Tongue (tissue), 2 donors: ENCODE data around the gene PPP1R3E. TPM values are rescaled to one million over a fixed set of nuclear protein-coding genes. Genes with fewer than 3 reads are reported as not detected.
A peak's percentile ranks its signal among the peaks of the same experiment; 100 is the strongest.
"Not testable (repeated sequence)": the region's sequence is repeated elsewhere in the genome, so short reads cannot be mapped to it uniquely, and the experiment has no call there.

Experiments
- DNase-seq: peaks from one replicate; pipeline ENCODE4 v3.0.0-alpha.2; 2015
- total RNA-seq: library from RNA; depleted of rRNA; stranded (reverse); fragments of >200 nt; gene quantifications from one replicate; pipeline ENCODE4 v1.2.3, GENCODE V29; 2014

PPP1R3E gene
- total RNA-seq, 1 donor from 2014 or later = 12.4 TPM

DNA sequence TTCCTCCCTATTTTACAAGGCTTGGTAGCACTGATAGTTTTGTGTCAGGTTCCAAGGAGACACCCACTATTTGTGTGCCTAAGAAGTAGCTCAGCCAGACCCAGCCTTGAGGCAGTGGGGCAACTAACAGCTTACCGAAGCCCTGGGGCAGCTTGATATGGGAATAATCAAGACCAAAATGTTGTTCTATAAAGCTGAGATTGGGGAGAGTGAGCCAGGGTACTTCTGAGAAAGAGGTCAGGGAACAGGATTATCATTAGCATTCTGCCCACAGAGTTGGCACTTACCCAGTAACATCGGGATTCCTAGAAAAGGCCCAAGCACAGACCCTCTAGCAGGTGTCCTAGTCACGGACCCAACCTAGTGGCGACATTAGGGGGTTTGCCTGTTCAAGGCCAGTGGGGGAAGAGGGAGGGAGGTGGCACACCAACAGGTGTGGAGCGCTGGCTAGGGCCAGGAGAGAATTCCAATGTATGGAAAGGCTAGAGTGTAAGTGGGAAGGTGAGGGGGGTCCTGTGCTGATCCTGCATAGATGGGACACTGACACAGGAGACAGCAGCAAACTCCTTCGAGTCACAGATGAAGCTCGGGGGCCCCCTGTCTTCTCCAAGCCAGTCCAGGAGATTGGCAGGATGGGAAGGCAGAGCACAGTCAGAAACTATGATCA, 4.9 kb downstream of the PPP1R3E start:
- no peak for DNase-seq

DNA sequence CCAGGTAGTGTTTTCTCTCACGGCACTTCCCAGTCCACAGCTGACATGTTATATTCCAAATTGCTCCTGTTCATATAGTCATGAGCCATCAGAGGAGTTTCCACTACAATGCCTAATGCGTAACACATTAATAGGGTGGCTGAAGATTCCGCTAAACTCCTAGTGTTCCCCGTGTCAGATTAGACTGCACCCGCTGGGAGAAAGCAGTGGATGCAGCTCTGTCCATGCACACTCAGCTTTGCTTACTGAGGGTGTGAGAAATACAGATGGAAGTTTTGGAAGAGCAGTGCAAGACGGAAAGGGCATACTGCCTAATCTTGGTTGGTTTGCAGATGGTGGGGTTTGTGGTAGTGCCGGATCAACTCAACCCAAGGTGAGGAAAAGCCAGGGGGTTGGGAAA, 5.6 kb downstream of the PPP1R3E start:
- DNase-seq = no peak

DNA sequence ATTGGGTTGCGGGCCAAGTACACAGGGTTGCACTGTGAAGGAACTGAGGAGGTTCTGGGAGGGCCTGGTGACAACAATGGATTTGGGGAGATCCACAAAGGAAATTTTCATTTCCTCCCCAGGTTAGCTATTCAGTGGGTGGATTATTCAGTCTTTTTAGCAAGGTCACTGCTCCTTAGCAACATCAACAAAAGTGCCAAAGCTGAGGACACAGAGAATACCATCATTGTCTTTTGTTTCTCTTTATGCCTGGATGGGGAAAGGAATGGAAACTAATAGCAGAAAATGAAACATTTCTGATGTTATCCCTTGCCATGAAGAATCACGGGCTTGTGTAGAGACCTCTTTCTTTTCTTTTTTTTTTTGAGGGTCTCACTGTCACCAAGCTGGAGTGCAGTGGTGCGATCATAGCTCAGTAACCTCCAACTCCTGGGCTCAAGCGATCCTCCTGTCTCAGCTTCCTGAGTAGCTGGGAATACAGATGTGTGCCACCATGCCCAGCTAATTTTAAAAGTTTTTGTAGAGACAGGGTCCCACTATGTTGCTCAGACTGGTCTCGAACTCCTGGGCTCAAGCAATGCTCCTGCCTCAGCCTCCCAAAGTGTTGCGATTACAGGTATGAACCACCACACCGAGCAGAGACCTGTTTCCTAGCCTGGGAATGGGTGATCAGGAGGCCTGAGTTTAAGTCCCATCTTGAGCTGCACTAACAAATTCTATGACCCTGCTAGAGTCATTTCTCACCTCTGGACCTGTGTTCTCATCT, 6.5 kb downstream of the PPP1R3E start:
- DNase-seq = no peak

DNA sequence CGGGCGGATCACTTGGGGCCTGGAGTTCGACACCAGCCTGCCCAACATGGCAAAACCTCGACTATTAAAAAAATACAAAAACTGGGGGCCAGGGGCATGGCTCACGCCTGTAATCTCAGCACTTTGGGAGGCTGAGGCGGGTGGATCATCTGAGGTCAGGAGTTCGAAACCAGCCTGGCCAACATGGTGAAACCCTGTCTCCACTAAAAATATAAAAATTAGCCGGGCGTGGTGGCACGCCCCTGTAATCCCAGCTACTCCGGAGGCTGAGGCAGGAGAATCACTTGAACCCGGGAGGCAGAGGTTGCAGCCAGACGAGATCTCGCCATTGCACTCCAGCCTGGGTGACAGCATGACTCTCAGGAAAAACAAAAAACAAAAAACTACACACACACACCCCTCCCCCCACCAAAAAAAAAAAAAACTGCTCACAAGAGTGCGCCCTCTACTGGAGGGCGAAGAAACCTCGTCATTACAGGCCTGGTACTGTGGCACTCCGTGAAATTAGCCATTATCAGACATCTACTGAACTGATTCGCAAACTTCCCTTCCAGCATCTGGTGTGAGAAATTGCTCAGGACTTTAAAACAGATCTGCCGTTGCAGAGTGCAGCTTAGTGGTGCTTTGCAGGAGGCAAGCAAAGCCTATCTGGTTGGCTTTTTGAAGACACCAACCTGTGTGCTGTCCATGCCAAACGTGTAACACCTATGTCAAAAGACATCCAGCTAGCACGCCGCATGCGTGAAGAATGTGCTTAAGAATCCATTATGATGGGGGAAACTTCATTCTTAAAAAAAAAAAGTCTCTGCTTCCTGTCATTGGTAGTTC, 7.7 kb downstream of the PPP1R3E start:
- DNase-seq = peak; percentile 68

DNA sequence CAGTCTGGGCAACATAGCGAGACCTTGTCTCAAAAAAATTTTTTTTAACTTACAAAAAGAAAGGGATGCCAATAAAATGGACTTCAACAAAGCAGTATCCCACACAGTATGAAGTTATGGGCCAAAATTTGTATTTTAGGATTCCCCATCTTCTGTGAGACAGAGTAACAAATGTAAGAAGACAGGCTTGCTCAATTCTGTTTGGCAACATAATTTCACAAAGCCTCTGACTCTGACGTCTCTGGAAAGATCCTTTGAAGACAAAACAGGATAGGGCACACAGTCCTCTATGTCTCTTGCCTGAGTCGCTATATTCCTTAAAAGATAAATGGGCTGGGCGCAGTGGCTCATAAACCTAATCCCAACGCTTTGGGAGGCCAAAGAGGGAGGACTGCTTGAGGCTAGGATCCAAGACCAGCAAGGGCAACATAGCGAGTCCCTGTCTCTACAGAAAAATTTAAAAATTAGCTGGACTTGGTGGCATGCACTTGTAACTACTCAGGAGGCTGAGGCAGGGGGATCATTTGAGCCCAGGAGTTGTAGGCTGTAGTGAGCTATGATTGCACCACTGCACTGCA, 15.7 kb downstream of the PPP1R3E start:
- no peak for DNase-seq

DNA sequence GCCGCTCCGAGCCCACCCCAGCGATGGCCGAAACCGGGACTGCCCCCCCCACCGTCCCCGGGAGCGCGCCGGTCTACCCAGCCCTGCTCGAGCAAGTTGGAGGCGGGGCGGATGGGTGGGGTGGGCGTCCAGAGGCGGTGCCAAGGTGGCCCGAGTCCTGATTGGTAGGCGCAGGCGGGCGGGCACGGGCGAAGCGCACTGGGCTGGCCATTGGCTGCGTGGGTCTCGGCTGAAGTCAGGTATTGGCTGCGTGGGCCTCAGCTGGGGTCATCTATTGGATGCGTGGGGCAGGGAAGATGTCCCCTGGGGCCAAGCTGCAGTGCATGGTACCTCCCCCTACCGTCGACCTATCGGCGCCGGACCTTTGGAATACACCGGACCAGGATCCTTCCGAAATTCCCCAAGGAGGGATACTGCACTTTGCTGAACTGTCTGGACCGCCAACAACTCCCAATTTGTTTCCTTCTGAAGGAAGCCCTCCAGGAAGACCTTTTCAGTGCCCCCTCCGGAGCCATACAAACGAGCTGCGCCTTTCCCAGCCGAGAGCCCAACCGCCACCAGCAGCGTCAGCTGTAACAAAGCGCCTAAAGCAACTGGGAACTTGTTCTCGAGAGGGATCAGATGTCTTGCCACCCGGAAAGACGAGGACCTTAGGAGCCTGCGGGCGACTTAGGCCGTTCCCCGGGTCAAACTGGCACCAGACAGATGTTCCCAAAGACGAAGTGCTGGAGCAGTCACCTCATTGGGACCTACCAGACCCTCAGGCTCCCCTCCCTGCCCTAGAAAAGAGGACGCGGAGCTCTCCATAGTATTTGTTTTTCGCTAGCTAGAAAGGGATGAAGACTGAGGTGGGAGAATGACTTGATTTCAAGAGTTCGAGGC, 16.4 kb downstream of the PPP1R3E start, which contains the start of gene HOMEZ:
Gene HOMEZ, minus strand, starts transcription at position 113 of the 882 bp plus-strand sequence. CDS start 180 bp downstream, outside the sequence.
- DNase-seq = peak; percentile 99

DNA sequence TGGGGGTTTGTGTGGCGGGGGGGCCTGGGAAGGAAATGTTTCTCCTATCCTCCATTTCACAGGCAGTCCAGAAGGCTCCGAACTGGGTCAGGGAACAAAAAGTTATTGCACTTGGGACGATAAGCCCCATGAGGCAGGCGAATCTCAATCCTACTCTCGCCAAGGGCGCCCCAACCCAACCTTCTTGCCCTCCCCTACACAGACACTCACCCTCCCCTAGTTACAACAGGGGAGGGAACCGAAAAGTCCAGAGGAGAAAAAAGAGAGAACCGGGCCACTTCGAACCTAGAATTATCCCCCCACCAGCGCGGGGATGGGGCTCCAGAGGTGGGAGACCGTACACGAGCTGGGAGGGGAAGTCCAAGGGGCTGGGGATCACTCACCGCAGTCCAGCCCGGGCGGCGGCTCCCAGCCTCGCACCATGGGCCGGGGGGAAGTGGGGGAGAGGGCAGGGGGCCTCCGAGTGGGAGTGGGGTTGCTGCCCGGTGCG, 17.1 kb downstream of the PPP1R3E start:
- DNase-seq = no peak

DNA sequence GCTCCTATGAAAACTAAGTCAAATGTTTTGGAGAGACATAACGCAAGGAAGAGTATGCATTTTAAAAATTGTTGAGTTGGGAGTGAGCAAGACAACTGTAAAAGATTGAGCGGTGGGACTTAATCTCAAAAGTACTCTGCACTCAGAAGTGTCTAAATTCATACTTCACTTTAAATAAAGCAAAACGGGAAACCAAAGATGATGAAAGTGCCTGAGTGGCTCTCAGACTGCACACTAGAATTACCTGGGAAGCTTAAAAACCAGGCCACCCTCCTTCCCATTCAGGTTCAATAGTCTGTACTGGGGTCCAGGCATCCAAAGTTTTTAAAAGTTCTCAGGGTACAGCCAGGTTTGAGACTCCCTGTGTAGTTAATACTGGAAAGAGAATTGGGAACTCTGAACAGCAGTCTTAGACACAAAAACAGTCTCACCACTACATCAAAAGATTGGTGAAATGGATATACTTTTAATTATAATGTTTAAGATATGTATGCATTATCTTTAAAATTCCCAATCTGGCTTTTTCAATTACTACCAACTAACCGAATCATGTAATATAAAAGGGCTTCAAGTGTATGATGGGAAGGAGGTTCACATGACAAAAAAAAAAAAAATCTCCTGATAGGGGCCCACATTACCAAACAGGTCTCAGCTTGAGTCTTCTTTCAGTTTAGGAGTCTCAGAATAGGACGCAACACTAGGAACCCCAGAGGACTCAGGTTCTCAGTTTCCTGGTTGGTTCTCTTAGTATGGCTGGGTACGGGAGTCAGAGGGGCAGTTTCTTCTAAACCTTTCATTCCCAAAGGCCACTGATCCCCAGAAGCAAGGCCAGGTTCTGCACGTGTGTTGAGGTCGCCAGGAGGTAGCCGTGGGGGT, 17.8 kb downstream of the PPP1R3E start:
- peak; percentile 42 for DNase-seq

DNA sequence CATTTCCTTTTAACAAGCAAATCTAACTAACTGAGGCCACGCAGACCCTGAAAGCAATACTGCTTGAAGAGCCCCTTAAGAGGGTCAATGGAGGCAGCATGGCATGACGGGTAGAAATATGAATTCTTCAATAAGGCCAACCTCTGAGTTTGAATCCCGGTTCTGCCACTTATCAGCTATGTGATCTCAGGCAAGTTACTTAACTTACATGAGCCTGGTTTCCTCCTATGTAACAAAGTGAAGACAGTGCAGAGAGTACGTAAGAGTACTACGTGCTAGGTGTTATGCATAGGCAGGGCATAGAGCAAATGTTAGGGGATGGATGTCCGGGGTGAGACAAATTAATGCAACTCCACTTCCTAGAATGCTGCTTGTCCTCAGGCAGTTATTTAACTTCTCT, 21.4 kb downstream of the PPP1R3E start:
- DNase-seq = no peak

DNA sequence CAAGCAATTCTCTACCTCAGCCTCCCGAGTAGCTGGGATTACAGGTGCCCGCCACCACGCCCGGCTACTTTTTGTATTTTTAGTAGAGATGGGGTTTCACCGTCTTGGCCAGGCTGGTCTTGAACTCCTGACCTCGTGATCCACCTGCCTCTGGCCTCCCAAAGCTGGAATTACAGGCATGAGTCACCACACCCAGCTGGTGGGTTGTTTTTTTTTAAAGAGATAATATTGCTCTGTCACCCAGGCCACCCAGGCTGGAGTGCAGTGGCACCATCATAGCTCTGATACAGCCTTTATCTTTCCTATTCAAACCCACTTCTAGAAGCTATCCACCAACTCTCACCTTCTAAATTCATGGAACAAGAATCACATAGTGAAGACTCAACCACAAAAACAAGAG, 24.7 kb downstream of the PPP1R3E start:
- not testable (repeated sequence) for DNase-seq

DNA sequence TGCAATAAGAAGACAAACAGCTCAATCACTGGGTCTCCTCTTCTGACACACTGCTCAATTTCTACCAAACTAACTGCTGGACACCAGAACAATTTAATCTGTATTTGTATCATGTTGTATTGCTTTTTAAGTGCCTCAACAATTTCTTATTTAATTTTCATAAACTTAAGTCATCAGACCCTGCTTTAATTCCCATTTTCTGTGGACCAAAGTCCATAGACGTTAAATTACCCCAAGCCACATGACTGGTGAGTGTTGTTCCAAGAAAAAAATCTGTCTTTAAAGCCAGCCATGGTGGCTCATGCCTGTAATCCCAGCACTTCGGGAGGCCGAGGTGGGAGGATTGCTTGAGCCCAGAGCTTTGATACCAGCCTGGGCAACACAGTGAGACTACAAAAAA, 25.5 kb downstream of the PPP1R3E start:
- DNase-seq = no peak

DNA sequence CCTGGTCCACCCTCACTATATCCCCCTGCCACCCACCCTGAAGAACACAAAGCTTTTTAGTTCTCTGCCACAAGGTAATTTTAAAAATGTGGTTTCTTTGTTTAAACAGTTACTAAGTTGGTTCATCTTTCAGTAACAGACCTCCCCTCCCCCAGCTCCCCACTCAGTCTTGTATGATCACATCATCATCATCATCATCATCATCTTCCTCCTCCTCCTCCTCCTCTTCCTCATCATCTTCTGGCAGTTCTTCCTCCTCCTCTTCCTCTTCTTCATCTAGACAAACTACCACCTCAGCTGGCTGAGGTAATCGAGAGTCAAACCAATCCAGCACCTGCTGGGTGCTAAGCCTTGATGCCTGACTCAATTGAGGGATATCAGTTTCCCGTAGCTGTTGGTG, 27.2 kb downstream of the PPP1R3E start:
- no peak for DNase-seq

DNA sequence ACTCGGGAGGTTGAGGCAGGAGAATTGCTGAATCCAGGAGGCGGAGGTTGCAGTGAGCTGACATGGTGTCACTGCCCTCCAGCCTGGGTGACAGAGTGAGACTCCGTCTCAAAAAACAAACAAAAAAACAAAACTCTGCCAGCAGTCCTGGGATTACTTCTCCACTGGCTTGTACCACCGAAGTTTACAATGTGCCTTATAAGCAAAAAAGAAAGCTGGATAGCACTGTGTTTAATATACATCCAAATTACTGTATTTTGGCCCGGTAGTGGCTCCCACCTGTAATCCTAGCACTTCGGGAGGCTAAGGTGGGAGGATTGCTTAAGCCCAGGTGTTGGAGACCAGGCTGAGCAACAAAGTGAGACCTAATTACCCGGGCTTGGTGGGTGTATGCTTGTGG, 33.5 kb downstream of the PPP1R3E start:
- no peak for DNase-seq

DNA sequence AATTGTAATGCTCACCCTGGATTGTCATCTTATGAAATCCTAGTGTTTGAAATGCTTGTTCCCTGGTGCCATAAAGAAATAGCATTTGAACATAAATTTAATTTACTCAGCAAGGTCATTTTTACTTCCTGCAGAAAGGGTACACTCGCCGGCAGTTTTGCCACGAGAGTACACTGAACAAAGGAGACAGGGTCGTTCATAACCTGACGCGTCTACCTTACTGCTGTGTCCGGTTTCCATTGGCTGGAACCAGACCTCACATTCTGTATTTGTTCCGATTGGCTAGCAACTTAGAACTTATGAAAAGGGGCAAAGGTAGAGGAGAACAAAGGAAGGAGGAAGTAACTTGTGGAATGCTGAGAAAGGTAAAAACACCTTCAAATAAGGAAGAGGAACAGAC, 41.8 kb downstream of the PPP1R3E start:
- DNase-seq = not testable (repeated sequence)

DNA sequence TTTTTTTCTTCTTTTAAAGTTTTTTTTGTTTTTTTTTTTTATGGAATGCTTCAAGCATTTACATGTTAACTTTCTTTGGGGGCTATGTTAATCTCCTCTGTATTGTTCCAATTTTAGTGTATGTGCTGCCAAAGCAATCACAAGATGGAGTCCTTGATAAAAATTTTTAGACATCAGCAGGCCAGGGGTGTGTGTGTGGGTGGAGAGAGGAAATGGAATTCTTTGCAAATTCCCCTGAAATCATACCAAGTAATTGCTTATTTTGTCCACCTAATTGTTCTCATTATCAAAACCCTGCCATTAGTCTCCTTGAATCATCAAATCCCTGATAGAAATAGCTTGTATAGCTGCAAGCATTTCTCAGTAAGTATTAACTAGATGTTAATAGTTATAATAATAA, 43.2 kb downstream of the PPP1R3E start:
- no peak for DNase-seq

DNA sequence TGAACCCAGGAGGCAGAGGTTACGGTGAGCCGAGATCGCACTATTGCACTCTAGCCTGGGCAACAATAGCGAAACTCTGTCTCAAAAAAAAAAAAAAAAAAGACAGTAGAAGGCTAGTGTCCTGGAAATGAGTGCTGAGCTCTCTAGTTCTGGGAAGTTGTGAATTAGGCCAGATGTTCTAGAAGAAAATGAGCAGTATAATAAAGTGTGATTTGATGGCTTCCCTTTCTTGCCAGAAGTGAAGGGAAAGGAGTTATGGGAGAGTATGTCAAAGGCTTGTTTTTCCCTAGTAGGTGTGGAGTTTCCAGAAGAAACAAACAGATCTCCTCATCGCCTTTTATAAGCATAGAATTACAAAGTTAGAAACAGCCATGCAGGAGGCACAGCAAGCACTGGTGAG, 44.4 kb downstream of the PPP1R3E start:
- DNase-seq = no peak

DNA sequence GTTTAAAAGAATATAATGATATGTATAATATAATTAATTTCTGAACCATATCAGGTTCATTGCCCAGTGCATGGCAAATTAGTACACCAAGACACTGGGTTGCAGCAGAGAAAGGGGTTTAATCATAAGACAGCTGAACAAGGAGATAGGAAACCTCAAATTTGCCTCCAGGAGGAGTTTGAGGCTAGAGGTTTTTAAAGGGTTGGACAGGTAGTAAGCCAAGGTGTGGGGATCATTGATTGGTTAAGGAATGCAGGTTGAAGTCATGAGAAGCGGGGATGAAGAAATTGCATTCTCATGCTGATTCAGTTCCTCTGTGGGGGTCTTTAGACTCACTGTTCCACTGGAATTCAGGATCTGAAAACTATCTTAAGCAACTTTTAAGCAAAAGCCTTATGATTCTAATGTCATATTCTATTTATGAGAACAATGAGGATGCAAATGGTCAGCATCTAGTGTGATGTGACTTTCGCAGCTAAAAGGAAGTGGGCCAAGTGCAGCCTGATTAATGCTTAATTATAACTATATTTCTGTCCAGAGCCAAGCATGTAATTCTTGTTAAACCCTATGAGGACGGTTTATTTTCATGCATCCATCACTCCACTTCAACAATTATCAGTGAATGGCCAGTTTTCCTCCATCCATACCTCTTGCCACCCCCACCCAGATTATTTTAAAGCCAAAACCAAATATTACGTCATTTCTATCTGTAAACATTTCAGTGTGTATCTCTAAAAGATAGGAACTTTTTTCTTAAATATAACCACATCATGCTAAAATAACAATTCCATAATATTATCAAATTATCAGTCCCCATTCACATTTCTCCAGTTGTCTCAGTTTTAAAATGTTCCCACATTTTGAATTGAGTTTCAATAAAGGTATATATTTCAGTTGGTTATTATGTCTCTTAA, 50.0 kb downstream of the PPP1R3E start:
- DNase-seq = no peak

DNA sequence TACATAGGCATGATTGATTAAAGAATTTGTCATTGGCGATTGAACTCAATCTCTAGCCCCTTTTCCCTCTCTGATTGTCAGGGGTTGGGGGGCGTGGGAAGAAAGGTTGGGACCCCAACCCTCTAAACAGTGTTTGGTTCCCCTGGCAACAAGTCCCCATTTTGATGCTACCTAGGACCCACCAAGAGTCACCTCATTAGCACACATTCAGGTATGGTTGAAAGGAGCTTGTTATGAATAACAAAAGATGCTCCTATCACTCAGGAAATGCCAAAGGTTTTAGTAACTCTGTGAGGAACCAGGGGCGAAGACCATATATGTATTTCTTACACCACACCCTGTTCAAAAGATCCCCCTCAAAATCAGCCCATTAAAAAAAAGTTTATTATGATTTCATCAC, 50.7 kb downstream of the PPP1R3E start:
- DNase-seq = no peak

DNA sequence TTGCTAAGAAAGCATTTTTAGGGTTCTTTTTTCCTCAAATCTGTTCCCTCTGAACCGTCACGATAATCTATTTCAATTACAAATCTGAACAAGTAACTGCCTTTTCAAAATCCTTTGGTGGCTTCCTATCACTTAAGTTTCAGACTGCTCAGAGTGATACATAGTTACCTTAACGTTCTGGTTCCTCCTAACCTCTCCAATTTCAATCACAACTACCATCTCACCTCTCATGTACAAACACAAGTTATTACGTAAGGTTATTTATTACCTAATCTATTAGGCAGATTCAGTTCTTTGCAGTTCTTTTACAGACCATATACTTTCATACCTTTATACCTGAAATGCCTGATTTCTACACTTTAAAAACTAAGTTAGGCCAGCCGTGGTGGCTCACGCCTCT, 52.8 kb downstream of the PPP1R3E start:
- DNase-seq = no peak
